Measurements from ENCODE around the gene PCYOX1L.

The PCYOX1L gene

GRCh38 chr5:149315753-149316152 lies 42.1 kb upstream of the PCYOX1L start:
- TF ChIP-seq CTCF (IDR thresholded peaks at IDR 0.05; ENCODE audit: low read depth, low read length) = no peak
- H3K4me3 ChIP-seq (ENCODE audit: low read depth, low read length) = no peak overlapping the region

GRCh38 chr5:149317281-149318048 lies 40.4 kb upstream of the PCYOX1L start:
- no peak overlapping the region for H3K4me3 ChIP-seq (ENCODE audit: low read depth, low read length)
- TF ChIP-seq CTCF (IDR thresholded peaks at IDR 0.05; ENCODE audit: low read depth, low read length) = peak; percentile 52

- TF ChIP-seq CTCF (IDR thresholded peaks at IDR 0.05; ENCODE audit: low read depth, low read length) = no peak
- H3K4me3 ChIP-seq (ENCODE audit: low read depth, low read length) = no peak overlapping the region
These were observed 38.7 kb upstream of the PCYOX1L start for GRCh38 chr5:149319174-149319573.

GRCh38 chr5:149320791-149321330 lies 37.0 kb upstream of the PCYOX1L start:
- no peak overlapping the region for H3K4me3 ChIP-seq (ENCODE audit: low read depth, low read length)
- no peak for TF ChIP-seq CTCF (IDR thresholded peaks at IDR 0.05; ENCODE audit: low read depth, low read length)

- no peak overlapping the region for H3K4me3 ChIP-seq (ENCODE audit: low read depth, low read length)
- TF ChIP-seq CTCF (IDR thresholded peaks at IDR 0.05; ENCODE audit: low read depth, low read length) = no peak
These were observed 35.3 kb upstream of the PCYOX1L start for GRCh38 chr5:149322518-149322917.

GRCh38 chr5:149323210-149323609 lies 34.6 kb upstream of the PCYOX1L start:
- no peak for TF ChIP-seq CTCF (IDR thresholded peaks at IDR 0.05; ENCODE audit: low read depth, low read length)
- H3K4me3 ChIP-seq (ENCODE audit: low read depth, low read length) = no peak overlapping the region

GRCh38 chr5:149323621-149324205 lies 34.1 kb upstream of the PCYOX1L start:
- no peak for TF ChIP-seq CTCF (IDR thresholded peaks at IDR 0.05; ENCODE audit: low read depth, low read length)
- H3K4me3 ChIP-seq (ENCODE audit: low read depth, low read length) = no peak overlapping the region
